HG02852 (cell line): ENCODE data around the gene EXOC1.
A peak's percentile ranks its signal among the peaks of the same experiment; 100 is the strongest.

Experiments
- ATAC-seq: cut with Tn5 transposase; IDR thresholded peaks from one replicate; pipeline ENCODE4 v1.9.1; 2021; ENCODE audit warnings: mild to moderate bottlenecking, moderate library complexity; ENCODE audit not compliant: unreplicated experiment

The EXOC1 gene

GRCh38 chr4:55947912-55948725 is 94.7 kb downstream of the EXOC1 start:
- peak; percentile 15 for ATAC-seq

DNA sequence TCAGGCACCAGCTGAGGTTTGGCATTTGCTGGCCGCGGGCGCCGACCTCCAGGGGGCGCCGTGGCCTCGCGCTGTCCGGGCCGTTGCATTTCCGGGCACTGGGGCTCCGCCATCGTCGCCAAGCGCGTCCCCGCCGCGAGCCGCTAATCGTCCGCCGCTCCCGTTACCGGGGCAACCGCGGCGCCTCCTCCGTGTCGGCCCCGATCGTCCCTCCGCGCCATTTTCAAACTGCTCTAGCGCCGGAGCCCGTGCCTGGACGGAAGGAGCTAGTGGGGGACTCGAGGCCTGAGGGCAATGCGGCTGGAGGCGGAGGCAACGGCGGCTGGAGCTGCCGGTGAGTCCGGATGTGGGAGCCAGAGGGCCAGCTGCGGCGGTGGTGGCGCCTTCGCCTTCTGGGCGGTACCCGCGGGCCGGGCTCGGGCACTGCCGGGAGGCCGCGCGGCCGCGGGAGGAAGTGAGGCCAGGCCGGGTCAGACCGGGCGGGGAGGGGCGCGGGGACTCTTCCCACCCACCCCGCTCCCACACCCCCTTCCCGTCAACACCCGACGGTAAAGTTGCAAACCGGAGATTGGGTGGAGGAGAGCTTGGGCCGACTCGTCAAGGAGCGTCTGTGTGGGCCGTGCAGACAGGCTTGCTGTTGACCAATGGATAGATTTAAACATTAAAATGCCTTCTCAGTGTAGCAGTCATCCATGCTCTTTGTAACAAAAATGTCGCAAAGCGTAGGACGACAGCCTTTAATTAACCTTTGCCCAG is 95.5 kb downstream of the EXOC1 start, which contains the start of gene CEP135:
Gene CEP135 (plus strand): TSS at position 220 of the 756 bp plus-strand sequence. CDS start 3,186 bp downstream, outside the sequence.
- ATAC-seq: peak; percentile 73

DNA sequence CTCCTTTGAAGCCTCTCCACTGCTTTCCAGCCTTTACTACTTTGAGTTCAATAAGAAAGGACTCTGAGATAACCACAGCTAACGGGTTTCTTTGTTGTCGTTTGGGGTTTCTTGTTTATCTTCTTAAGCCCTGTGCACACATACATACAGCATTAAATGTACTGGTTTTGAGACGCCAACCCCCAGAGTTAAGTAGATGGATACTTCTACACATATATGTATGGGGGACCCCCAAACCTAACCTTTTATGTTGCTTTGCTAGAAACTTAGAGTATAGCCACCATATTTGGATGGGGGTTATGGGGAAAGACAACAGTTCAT is 96.0 kb downstream of the EXOC1 start:
- ATAC-seq: no peak

GRCh38 chr4:55951191-55951922 is 97.9 kb downstream of the EXOC1 start:
- no peak for ATAC-seq
